HG02884 (cell line): ENCODE results near the gene OIT3.

ENCODE experiments used
- ATAC-seq: cut with Tn5 transposase; IDR thresholded peaks from one replicate; pipeline ENCODE4 v1.9.1; 2021; ENCODE audit warnings: mild to moderate bottlenecking, moderate library complexity; ENCODE audit not compliant: unreplicated experiment

The OIT3 gene

GRCh38 chr10:72893136-72893798 is at the start of gene OIT3:
TSS of gene OIT3 (plus strand) at chr10:72893739. CDS start at chr10:72893799, 60 bp downstream.
- no peak for ATAC-seq

- no peak for ATAC-seq
Observed at GRCh38 chr10:72846238-72846637, 47.3 kb upstream of the OIT3 start.

GRCh38 chr10:72847681-72848080 is 45.9 kb upstream of the OIT3 start:
- ATAC-seq, result no peak

DNA sequence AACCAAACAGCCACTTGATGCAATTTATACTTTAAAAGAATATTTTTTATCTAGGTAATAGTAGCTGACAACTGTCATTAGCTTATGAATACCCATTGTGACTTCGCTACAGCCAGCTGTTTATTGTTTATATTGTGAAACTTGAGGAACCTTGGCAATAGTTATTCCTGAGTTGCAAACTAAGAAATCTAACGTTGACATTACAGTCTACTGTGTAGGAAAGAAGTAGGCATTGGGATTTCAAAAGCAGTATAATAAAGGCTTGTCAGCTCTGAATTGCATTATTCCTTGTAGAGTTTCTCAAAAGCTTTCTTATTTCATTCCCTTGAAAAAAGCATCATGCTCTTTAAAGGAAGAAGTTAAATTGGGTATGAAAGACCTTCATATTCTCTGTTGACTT is 42.7 kb upstream of the OIT3 start:
- ATAC-seq, result no peak

GRCh38 chr10:72851509-72851908 is 42.0 kb upstream of the OIT3 start:
- ATAC-seq, result no peak

- no peak for ATAC-seq
Observed at GRCh38 chr10:72852508-72852907, 41.0 kb upstream of the OIT3 start.

DNA sequence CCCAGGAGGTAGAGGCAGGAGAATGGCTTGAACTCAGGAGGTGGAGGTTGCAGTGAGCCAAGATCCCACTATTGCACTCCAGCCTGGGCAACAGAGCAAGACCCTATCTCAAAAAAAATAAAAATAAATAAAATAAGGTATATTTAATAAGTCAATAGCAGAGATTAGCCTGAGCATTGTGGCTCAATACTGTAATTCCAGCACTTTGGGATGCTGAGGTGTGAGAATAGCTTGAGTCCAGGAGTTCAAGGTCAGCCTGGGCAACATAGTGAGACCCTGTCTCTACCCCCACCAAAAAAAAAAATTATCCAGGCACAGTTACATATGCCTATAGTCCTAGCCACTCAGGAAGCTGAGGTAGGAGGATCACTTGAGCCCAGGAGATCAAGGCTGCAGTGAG is 38.4 kb upstream of the OIT3 start:
- ATAC-seq, result no peak

DNA sequence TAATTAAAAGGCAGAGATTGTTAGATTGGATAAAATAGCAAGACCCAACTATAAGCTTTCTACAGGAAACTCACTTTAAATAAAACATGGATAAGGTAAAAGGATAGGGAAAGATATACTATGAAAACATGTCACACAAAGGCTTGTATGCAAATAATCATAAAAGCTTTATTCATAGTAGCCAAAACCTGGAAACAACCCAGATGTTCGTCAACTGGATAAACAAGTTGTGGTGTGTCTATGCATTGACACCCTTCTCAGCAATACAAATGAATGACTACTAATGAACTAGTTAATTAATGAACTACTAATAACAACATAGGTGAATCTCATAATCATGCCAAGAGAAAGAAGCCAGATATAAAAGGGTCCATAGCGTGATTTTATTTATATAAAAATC is 37.7 kb upstream of the OIT3 start:
- no peak for ATAC-seq

- ATAC-seq, result no peak
Observed at GRCh38 chr10:72858067-72858466, 35.5 kb upstream of the OIT3 start.

GRCh38 chr10:72862957-72863356 is 30.6 kb upstream of the OIT3 start:
- no peak for ATAC-seq

- no peak for ATAC-seq
Observed at GRCh38 chr10:72875250-72876055, 18.1 kb upstream of the OIT3 start.

DNA sequence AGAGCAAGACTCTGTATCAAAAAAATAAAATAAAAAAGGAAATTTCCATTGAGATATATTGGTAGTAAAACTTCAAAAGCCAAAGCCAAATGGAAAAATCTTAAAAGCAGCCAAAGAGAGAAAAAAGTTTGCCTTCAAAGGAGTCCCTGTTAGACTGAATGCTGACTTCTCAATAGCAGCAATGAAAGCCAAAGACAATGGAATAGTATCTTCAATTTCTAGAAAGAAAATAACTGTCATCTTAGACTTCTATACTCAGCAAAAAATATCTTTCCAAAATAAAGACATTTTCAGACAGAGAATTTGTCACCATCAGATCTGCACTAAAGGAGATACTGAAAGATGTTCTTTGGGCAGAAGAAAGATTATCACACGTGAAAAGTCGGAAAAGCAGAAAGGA is 14.3 kb upstream of the OIT3 start:
- no peak for ATAC-seq

DNA sequence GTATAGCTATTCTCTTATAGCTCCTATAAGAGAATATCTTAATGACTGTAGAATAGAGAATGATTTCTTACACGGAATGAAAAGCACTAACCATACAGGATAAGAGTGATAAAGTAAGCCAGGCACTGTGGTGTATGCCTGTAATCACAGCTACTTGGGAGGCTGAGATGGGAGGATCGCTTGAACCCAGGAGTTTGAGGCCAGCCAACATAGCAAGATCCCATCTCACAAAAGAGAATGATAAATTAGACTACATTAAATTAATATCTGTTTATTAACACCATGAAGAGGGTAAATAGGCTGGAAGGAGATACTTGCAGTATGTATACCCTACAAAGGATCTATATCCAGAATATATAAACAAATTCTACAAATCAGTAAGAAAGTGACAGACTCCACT is 12.2 kb upstream of the OIT3 start:
- no peak for ATAC-seq

- ATAC-seq, result no peak
Observed at GRCh38 chr10:72883861-72884260, 9.7 kb upstream of the OIT3 start.

DNA sequence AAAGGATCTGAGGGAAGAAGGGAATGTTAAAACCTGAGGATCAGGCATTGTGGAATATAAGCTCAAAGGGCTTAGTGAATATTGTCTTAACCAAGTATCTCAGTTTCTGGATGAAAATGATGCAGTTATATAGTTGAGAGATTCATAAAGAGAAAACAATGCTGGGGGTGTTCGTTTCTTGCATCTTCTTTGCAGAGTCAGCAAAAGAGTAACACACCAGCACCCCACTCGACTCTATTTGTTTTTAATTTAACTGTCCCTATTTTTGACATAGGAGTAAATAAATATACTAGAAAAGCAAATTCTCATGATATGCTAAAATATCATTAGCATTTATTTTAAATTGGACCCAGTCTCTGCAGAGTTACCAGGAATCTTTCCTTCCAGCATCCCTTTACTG is 7.6 kb upstream of the OIT3 start:
- no peak for ATAC-seq

- no peak for ATAC-seq
Observed at GRCh38 chr10:72886621-72887020, 6.9 kb upstream of the OIT3 start.

DNA sequence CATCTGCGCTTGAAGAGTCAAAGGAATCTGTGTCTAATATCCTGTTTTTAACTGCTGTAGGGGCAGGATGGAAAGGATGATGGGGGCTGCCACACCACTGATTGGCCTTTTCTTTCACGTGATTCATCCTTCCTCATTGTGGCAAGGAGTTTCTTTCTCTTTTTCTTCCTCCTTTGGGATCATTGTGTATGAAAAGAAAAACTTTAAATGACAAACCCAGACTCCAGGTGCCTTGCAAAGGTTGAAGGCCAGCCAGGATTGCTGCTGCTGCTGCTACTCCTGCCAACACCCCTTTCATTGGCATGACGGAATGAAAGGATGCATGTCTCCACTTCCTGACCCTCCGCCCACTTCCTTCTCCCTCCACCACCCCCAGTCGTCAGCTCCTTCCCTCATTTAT is 6.5 kb upstream of the OIT3 start:
- ATAC-seq, result no peak

DNA sequence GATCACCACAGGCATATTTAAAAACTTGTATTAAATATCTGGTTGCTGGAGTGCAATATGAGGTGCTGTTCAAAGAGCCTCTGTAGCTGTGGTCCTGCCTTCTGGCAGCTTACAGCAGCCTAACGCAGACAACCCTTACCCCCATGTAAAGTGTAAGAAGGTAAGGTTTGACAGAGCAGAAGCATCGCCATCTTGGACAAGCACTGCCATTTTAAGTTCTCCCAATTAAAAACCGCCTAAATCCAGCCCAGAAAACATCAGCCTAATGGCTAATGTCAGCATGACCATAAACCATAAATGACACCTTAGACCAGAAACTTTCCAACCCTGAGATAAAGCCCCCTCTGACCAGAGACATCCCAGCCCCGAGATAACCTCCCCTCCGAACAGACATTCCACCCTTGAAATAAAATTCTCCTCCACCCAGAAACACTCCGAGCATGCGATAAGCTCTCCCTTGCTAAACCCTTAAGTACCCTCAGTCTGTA is 5.3 kb upstream of the OIT3 start:
- no peak for ATAC-seq

DNA sequence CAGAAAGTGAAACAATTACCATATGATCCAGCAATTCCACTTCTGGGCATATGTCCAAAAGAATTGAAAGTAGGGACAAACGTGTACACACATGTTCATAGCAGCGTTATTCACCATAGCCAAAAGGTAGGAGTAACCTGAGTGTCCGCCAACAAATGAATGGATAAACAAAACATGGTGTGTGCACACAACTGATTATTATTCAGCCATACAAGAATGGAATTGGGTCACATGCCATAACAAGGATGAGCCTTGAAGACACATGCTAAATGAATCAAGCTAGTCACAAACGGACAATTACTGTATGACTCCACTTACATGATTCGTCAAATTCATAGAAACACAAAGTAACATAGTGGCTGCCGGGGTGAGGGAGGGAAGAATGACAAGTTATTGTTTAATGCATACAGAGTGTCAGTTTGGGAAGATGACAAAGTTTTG is 4.1 kb upstream of the OIT3 start:
- ATAC-seq, result no peak

DNA sequence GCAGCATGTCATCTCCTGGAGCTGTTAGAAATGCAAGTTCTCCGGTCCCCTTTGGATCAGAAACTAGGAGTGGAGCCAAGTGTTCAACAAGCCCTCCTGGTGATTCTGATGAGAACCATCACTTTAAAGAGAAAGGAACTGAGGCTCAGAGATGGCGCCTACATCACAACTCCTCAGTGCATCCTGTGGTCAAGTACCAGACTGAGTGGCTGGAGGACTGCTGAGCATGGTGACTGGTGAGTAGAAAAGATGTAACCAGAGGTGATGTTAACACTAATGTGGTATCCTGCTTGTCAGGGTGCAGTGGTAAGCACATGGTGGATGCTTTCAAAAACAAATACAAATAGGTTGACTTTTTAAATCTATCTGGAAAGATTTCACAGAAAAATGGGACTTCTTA is 3.5 kb upstream of the OIT3 start:
- ATAC-seq, result no peak

DNA sequence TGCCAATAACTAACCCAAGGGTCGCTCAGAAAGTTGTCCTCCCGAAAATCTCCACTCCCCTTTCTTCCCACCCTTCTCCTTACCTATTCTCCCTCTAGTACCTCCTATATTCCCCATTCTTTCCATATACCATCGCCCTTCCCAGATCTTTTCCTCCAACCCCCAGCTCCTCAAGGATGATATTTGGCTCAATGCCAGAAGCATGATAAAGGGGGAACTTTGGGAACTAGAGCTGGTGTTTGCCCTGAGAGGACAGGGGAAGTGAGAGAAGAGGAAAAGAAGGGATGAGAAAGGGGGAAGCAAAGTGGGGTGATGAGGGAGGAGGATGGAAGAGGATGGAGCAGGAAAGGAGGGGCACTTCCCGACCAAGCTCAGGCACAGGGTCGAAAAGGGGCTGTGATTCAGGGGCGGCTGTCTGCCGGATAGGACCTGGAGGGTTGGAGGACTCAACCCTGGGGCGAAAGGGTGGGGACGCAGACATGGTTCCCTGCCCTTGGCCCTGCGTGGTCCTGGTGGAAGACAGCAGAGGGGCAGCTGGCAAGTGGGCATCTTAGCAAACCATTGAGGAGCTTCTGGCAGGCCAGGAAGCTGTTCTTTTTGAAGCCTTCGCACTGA is 1.8 kb downstream of the OIT3 start:
- no peak for ATAC-seq

DNA sequence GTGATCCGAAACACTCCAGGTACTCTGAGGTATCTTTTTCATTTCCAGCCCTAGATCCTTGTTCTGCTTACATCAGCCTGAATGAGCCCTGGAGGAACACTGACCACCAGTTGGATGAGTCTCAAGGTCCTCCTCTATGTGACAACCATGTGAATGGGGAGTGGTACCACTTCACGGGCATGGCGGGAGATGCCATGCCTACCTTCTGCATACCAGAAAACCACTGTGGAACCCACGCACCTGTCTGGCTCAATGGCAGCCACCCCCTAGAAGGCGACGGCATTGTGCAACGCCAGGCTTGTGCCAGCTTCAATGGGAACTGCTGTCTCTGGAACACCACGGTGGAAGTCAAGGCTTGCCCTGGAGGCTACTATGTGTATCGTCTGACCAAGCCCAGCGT is 5.1 kb downstream of the OIT3 start:
- ATAC-seq, result no peak
